ENCODE data around the gene P2RY6. TPM values are rescaled to one million over a fixed set of nuclear protein-coding genes. Genes with fewer than 3 reads are reported as not detected.

The P2RY6 gene
- total RNA-seq, 2 experiments from 2014 or later: not detected

- peaks cover 3% of the 10 kb centered on the region for H3K27me3 Mint-ChIP-seq
- H3K4me3 Mint-ChIP-seq: no peak overlapping the region
- no peaks in the 10 kb centered on the region for H3K9me3 Mint-ChIP-seq (ENCODE audit: low read depth)
- no peak for ATAC-seq
- no peak overlapping the region for H3K27ac Mint-ChIP-seq
- H3K36me3 Mint-ChIP-seq: no peaks in the 10 kb centered on the region
- DNase-seq: no peak
- CTCF ChIA-PET: interaction anchor here (2.1 to 17.2 kb wide), 2 partner anchors 10 to 18 kb away, joined by 8 to 190 read pairs; partner anchors contain the start of gene ARHGEF17
- H3K4me1 Mint-ChIP-seq: peaks cover 18% of the 10 kb centered on the region
These were observed 45.2 kb downstream of the P2RY6 start for GRCh38 chr11:73317373-73317772.

DNA sequence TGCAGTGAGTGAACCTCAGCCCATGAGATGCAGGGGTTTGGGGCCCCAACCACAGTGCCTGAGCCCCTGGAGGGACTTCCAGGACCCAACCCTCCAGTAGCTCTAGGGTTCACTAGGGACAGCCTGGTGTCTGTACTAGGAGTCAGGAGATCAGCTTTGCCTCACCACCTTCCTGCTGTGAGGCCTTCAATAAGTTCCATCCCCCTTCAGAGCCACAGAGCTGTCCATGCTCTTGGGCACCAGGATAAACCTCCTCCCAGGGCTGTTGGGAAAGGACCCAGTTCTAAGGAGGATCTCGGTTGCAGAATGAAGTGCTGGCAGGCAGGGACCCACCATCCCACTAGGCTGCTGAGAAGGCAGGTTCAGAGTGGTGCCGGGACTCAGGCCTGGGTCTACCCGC, 45.7 kb downstream of the P2RY6 start:
- DNase-seq (no peak), ATAC-seq (no peak)
- Mint-ChIP-seq H3K4me1 (peaks cover 18% of the 10 kb centered on the region), H3K36me3 (no peaks in the 10 kb centered on the region), H3K9me3 (ENCODE audit: low read depth) (no peaks in the 10 kb centered on the region), H3K27me3 (peaks cover 3% of the 10 kb centered on the region), H3K4me3 (no peak overlapping the region), H3K27ac (no peak overlapping the region)
- CTCF ChIA-PET: interaction anchor here (1.4 to 17.2 kb wide), 3 partner anchors 10 to 33 kb away, joined by 4 to 190 read pairs (median 8); partner anchors contain the start of gene ARHGEF17

DNA sequence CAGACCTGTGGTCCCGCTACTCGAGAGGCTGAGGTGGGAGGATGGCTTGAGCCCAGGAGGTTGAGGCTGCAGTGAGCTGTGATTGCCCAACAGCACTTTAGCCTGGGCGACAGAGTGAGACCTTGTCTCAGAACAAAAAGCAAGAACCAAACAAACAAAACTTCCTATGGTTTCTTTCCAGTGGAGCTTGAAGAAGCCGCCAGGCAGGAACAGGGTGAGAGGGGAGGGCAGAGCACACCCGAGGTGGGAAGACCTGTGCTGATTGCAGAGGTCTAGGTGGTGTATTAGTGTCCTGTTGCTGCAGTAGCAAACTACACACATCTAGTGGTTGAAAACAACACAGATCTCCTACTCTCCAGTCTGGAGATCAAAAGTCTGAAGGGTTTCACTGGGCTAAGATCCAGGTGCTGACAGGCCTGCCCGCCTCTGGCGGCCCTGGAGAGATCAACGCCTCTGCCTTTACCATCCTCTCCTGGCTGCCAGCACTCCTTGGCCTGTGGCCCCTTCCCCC, 46.4 kb downstream of the P2RY6 start:
- no peak overlapping the region for H3K4me3 Mint-ChIP-seq
- peaks cover 16% of the 10 kb centered on the region for H3K4me1 Mint-ChIP-seq
- H3K27ac Mint-ChIP-seq: no peak overlapping the region
- H3K9me3 Mint-ChIP-seq (ENCODE audit: low read depth): no peaks in the 10 kb centered on the region
- H3K36me3 Mint-ChIP-seq: no peaks in the 10 kb centered on the region
- ATAC-seq (no peak), DNase-seq (no peak)
- CTCF ChIA-PET: interaction anchor here (1.4 to 17.2 kb wide), 3 partner anchors 11 to 33 kb away, joined by 4 to 190 read pairs (median 8); partner anchors contain the start of gene ARHGEF17
- H3K27me3 Mint-ChIP-seq: peaks cover 3% of the 10 kb centered on the region

DNA sequence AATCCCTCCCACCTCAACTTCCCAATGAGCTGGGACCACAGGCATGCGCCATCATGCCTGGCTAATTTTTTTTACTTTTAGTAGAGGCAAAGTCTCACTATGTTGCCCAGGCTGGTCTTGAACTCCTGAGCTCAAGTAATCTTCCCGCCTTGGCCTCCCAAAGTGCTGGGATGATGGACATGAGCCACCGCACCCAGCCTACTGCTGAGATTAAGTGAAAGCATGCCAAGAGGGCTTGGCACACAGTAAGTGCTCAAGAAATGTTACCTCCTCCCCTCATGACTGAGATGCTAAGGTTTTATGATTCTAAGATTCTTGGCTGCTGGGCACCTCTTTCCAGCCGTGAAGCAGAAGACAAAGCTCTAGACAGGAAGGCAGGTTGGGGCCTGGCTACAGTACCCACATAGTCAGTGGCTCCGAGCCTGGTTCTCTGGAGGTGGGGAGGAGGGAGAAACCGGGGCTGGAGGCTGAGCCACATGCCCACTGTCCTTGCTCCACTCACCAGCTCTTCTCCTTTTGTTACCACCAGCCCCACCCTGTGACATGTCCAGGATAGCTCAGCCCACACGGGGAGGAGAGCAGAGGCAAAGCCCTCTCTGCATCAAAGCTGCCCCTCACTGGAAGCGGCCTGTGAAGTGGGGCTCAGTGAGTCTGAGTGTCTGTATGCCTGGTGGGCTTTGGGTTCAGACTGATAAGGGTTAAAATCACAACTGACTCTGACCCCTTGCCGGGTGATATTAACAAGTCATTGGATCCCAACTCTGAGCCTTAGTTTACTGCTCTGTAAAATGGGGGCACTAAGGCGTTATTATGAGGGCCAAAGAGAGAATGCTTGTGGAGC, 48.8 kb downstream of the P2RY6 start:
- H3K36me3 Mint-ChIP-seq: no peaks in the 10 kb centered on the region
- no peak overlapping the region for H3K4me3 Mint-ChIP-seq
- no peak overlapping the region for H3K27ac Mint-ChIP-seq
- peaks cover 10% of the 10 kb centered on the region for H3K4me1 Mint-ChIP-seq
- H3K9me3 Mint-ChIP-seq (ENCODE audit: low read depth): no peaks in the 10 kb centered on the region
- ATAC-seq (no peak), DNase-seq (no peak)
- peaks cover 3% of the 10 kb centered on the region for H3K27me3 Mint-ChIP-seq
- CTCF ChIA-PET: interaction anchor here (2.2 to 17.2 kb wide), 2 partner anchors 14 to 15 kb away, joined by 7 to 190 read pairs; no protein-coding TSS in a partner anchor

- Mint-ChIP-seq H3K4me3 (no peak overlapping the region), H3K27ac (no peak overlapping the region), H3K4me1 (peaks cover 10% of the 10 kb centered on the region), H3K27me3 (no peaks in the 10 kb centered on the region), H3K36me3 (no peaks in the 10 kb centered on the region), H3K9me3 (ENCODE audit: low read depth) (no peaks in the 10 kb centered on the region)
- ATAC-seq (no peak), DNase-seq (no peak)
- CTCF ChIA-PET: interaction anchor here (1.7 to 17.2 kb wide), 4 partner anchors 14 to 29 kb away, joined by 4 to 190 read pairs (median 22); no protein-coding TSS in a partner anchor
These were observed 49.7 kb downstream of the P2RY6 start for GRCh38 chr11:73321604-73322381.

- ATAC-seq (no peak), DNase-seq (no peak)
- CTCF ChIA-PET: interaction anchor here (1.7 to 7.3 kb wide), 4 partner anchors 14 to 28 kb away, joined by 4 to 36 read pairs (median 8); partner anchors contain the start of gene ARHGEF17
- H3K9me3 Mint-ChIP-seq (ENCODE audit: low read depth): no peaks in the 10 kb centered on the region
- H3K27me3 Mint-ChIP-seq: no peaks in the 10 kb centered on the region
- no peaks in the 10 kb centered on the region for H3K36me3 Mint-ChIP-seq
- no peak overlapping the region for H3K27ac Mint-ChIP-seq
- no peak overlapping the region for H3K4me3 Mint-ChIP-seq
- peaks cover 16% of the 10 kb centered on the region for H3K4me1 Mint-ChIP-seq
These were observed 50.5 kb downstream of the P2RY6 start for GRCh38 chr11:73322382-73323306.

DNA sequence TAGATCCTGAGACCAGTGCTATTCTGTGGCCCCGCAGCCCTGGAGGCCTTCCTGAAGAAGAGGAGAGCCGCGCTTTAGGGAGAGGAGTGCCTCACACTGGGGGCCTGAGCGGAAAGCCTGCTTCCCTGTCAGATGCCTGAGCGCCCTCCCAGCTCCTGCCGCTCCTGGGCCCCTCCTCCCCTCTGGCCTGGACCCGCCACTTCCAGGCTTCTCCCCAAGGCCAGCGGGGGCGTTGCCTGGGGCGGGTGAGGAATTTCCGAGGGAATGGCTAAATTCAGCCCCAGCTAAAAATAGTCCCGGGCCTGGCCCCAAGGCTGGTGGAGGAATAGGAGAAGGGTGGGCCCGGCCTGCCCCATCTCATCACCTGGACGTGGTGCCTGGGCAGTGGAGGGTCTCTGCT, 51.3 kb downstream of the P2RY6 start:
- H3K9me3 Mint-ChIP-seq (ENCODE audit: low read depth): no peaks in the 10 kb centered on the region
- no peaks in the 10 kb centered on the region for H3K36me3 Mint-ChIP-seq
- H3K4me1 Mint-ChIP-seq: peaks cover 19% of the 10 kb centered on the region
- CTCF ChIA-PET: interaction anchor here (1.7 to 7.3 kb wide), 3 partner anchors 13 to 28 kb away, joined by 4 to 36 read pairs (median 8); partner anchors contain the start of gene ARHGEF17
- H3K27ac Mint-ChIP-seq: no peak overlapping the region
- no peak overlapping the region for H3K4me3 Mint-ChIP-seq
- DNase-seq (no peak), ATAC-seq (no peak)
- no peaks in the 10 kb centered on the region for H3K27me3 Mint-ChIP-seq

DNA sequence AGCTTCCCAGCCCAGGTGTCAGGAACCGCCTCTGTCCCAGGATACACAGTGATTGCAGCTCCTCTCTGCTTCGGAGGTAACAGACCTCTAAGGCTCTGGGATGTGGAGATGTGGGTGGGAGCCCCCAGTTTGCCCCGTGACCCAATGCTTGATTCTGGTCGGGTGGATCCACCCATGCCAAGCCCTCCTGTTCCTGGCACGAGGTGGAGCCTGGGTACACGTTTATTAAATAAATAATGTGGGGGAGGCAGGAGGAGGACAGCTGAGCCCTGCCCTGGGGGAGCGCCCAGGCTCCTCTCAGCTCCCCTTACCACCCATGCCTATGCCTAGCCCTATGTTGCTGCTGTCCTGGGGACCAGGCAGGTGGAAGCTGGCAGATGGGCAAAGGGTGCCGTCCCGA, 52.0 kb downstream of the P2RY6 start:
- Mint-ChIP-seq H3K27ac (no peak overlapping the region), H3K4me3 (no peak overlapping the region), H3K36me3 (no peaks in the 10 kb centered on the region), H3K27me3 (no peaks in the 10 kb centered on the region), H3K9me3 (ENCODE audit: low read depth) (no peaks in the 10 kb centered on the region), H3K4me1 (peaks cover 19% of the 10 kb centered on the region)
- ATAC-seq (no peak), DNase-seq (no peak)
- CTCF ChIA-PET: interaction anchor here (2.0 to 7.3 kb wide), 2 partner anchors 13 to 17 kb away, joined by 8 to 36 read pairs; partner anchors contain the start of gene ARHGEF17

DNA sequence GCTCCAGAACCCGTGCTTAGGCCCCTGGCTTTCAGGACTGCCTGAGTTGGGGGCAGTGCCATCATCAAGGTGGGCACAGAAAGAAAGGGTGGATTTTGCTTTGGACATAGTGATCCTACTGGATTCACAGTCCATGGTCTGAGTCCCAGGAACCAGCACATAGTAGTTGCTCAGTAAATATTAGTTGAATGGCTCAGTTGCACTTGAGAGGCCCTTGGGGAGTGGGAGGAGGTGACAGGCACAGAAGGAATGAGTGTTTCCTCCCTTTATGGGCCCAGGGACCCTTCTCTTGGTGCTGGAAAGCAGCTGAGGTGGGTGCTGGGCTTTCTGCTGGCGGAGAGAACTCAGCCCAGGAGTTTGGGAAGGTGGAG, 52.5 kb downstream of the P2RY6 start:
- H3K9me3 Mint-ChIP-seq (ENCODE audit: low read depth): no peaks in the 10 kb centered on the region

DNA sequence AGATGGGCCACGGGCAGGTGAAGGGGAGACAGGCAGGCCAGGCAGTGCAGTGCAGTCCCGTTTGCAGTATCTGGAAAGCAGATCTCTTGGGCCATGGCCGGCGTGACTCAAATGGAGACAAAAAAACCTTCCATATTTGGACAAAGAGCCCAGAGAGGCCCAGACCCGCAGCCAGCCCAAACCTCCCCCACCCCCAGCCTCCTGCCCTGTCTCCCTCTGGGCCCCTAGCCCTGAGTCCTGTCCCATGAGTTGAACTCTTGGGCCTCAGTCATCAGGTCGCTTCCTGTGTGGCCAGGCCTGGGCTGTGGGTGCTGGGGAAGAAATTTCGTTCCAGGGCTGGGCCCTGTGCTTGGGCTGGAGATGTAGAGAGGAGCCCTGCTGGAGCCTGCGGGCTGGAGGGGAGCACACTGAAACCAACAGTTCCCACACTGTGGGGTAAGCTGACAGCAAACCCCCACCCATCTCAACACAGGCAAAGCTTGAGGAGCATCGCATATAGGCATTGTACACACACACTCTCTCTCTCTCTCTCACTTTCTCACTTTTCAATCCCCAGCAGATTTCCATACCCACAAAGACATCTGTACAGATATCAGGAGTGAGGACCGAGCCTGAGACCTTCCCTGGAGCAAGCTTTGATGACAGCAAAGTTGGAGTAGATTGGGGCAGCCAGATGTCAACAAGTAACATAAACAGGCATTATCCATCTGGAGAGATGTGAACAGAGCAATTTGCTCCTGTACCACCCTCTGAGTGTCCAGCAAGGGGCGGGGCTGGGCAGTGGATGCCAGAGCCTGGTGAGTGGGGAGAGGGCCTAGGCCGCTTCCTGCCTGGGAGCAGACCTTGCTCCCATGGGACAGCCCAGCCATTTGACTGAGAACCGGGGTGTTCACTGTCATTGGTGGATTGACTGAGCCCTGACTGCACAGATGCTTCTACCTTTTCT, 53.2 kb downstream of the P2RY6 start:
- Mint-ChIP-seq H3K9me3 (ENCODE audit: low read depth) (no peaks in the 10 kb centered on the region), H3K27ac (no peak overlapping the region), H3K27me3 (no peaks in the 10 kb centered on the region), H3K4me3 (no peak overlapping the region), H3K36me3 (no peaks in the 10 kb centered on the region), H3K4me1 (peaks cover 19% of the 10 kb centered on the region)
- no peak for DNase-seq
- CTCF ChIA-PET: interaction anchor here (0.6 to 7.3 kb wide), 5 partner anchors 11 to 28 kb away, joined by 3 to 36 read pairs (median 3); no protein-coding TSS in a partner anchor
- ATAC-seq: peak; percentile 28

More for the DNA sequence above, 52.5 kb downstream of the P2RY6 start:
- Mint-ChIP-seq H3K4me3 (no peak overlapping the region), H3K36me3 (no peaks in the 10 kb centered on the region), H3K27me3 (no peaks in the 10 kb centered on the region), H3K27ac (no peak overlapping the region), H3K4me1 (peaks cover 19% of the 10 kb centered on the region)
- no peak for DNase-seq
- CTCF ChIA-PET: interaction anchor here (1.4 to 7.3 kb wide), 3 partner anchors 12 to 28 kb away, joined by 3 to 36 read pairs (median 8); partner anchors contain the start of gene ARHGEF17
- ATAC-seq: no peak

DNA sequence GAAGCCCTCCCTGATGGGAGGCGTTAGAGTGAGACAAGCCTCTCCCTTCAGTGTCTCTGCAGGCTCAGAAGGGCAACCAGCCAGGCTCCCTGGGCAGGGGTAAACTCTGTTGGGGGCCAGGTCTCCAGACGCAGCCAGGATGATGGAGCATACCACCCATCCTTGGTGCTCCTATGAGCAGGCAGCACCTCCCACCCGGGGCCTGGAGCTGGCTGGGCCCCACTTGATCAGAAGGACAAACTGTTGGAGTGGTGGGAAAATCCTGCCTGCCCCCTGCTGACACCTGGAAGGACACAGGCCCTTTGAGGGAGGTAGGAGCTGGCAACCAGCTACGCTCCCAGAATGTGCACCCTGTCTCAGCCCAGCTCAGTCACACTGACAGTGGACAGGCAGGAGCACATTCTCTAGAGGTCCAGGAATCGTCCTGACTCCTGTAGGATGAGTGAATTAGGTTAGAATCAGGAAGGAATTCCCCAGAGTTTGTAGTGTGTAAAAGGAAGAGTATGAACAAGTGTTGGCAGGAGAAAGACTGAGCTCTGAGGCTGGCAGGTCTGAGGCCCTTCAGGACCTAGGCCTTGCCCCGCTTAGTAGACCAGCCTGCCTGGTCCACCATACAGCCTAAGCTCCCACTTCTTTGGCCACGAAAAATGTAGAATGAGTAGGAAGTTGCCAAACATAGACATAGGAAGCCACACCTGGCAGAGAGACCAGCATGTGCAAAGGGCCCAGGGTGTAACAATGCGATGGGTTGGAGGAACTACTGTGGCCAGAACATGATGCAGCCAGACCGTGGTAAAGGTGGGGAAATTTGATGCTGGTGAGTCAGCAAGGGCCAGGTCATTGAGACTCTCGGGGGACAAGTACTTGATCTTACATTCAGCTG, 55.0 kb downstream of the P2RY6 start:
- H3K27me3 Mint-ChIP-seq: no peaks in the 10 kb centered on the region

More for the DNA sequence above, 55.0 kb downstream of the P2RY6 start:
- CTCF ChIA-PET: interaction anchor here (1.0 to 7.3 kb wide), 8 partner anchors 9 to 91 kb away, joined by 3 to 36 read pairs (median 4); partner anchors contain the start of gene ARHGEF17
- ATAC-seq (peak; percentile 54), DNase-seq (no peak)
- H3K27ac Mint-ChIP-seq: no peak overlapping the region
- no peaks in the 10 kb centered on the region for H3K9me3 Mint-ChIP-seq (ENCODE audit: low read depth)
- no peaks in the 10 kb centered on the region for H3K36me3 Mint-ChIP-seq
- H3K4me3 Mint-ChIP-seq: no peak overlapping the region
- H3K4me1 Mint-ChIP-seq: peaks cover 17% of the 10 kb centered on the region

All from activated CD8-positive, alpha-beta memory T cell treated with anti-CD3 and anti-CD28 coated beads, Interleukin-2, amount 10 ng/mL, durations not matched to agents 7 days and 5 days (primary cell).